H1 (cell line): ENCODE measurements around the gene RIPOR2. TPM values are rescaled to one million over a fixed set of nuclear protein-coding genes. Genes with fewer than 3 reads are reported as not detected.

Experiments used
- CTCF ChIA-PET: fragments of 300-600 bp; sonication (Branson Sonifier 250); formaldehyde crosslinking; loops from one replicate; lab custom pipeline; 2021; ENCODE audit not compliant: partially characterized antibody; lab: Charles Lee
- POLR2A ChIA-PET: fragments of 300-600 bp; sonication (Branson Sonifier 250); formaldehyde crosslinking; loops from one replicate; lab custom pipeline; 2021; ENCODE audit warnings: inconsistent platforms; ENCODE audit not compliant: partially characterized antibody; lab: Charles Lee
- DNase-seq, 2 experiments: peaks; one replicate each; pipeline versions ENCODE4 v3.0.0 to v3.0.0-alpha.2; 2010 to 2022; ENCODE audit warnings: low spot score in 2 of 2, low read depth in 1 of 2, mixed read lengths in 1 of 2
- FAIRE-seq: peaks from 2 replicates; lab custom pipeline; 2011; peaks lifted over from hg19 to GRCh38; lab: Jason Lieb, UNC
- H2AFZ ChIP-seq: 2 replicates; pipeline ENCODE4 v1.8.1; 2012; ENCODE audit warnings: low read length, inconsistent platforms
- H2AK5ac ChIP-seq: 2 replicates; pipeline ENCODE4 v1.6.1; 2013; ENCODE audit warnings: low read depth, low read length
- H2BK120ac ChIP-seq: replicated peaks from 2 replicates; pipeline ENCODE3; 2013; ENCODE audit warnings: low read depth, low read length, inconsistent platforms
- H2BK12ac ChIP-seq: 2 replicates; pipeline ENCODE4 v1.6.1; 2013; ENCODE audit warnings: low read depth, low read length
- H2BK15ac ChIP-seq: 2 replicates; pipeline ENCODE4 v1.6.1; 2013; ENCODE audit warnings: low read length
- H2BK20ac ChIP-seq: 2 replicates; pipeline ENCODE4 v1.6.1; 2013; ENCODE audit warnings: low read length
- H2BK5ac ChIP-seq: 2 replicates; pipeline ENCODE4 v1.6.1; 2013; ENCODE audit warnings: low read depth, low read length
- H3K14ac ChIP-seq: 2 replicates; pipeline ENCODE4 v1.6.1; 2013; ENCODE audit warnings: inconsistent platforms; ENCODE audit not compliant: insufficient read length
- H3K18ac ChIP-seq: 2 replicates; pipeline ENCODE4 v1.6.1; 2013; ENCODE audit warnings: low read length; ENCODE audit errors: extremely low read depth
- H3K23ac ChIP-seq: 2 replicates; pipeline ENCODE4 v1.6.1; 2013; ENCODE audit warnings: inconsistent platforms; ENCODE audit not compliant: insufficient read length
- H3K23me2 ChIP-seq: 2 replicates; pipeline ENCODE4 v1.6.1; 2013; ENCODE audit warnings: low read depth, low read length
- H3K27ac ChIP-seq: 2 replicates; pipeline ENCODE4 v1.6.1; 2011; ENCODE audit warnings: low read depth, low read length, inconsistent platforms
- H3K27me3 ChIP-seq, 4 experiments: replicated peaks in 1 of 4; 1 replicate in 1 of 4; 2 replicates in 3 of 4; pipeline versions ENCODE4 v1.6.1 to v1.8.1; 2011 to 2013; ENCODE audit warnings: low read length in 3 of 4, mild to moderate bottlenecking in 3 of 4, inconsistent platforms in 2 of 4, mixed read lengths in 2 of 4, moderate library complexity in 1 of 4; ENCODE audit not compliant: control insufficient read depth in 3 of 4, insufficient read depth in 3 of 4; ENCODE audit errors: extremely low read depth in 1 of 4
- H3K36me3 ChIP-seq, 4 experiments: 2 replicates each; pipeline versions ENCODE4 v1.6.1 to v1.8.1; 2011 to 2013; ENCODE audit warnings: mild to moderate bottlenecking in 4 of 4, low read length in 3 of 4, moderate library complexity in 2 of 4, control low read depth in 1 of 4, inconsistent platforms in 1 of 4; ENCODE audit not compliant: insufficient read depth in 4 of 4, control insufficient read depth in 2 of 4
- H3K4ac ChIP-seq: replicated peaks from 2 replicates; pipeline ENCODE3; 2013; ENCODE audit warnings: low read length, low read depth, mixed read lengths, inconsistent platforms; ENCODE audit not compliant: insufficient read length
- H3K4me1 ChIP-seq, 4 experiments: replicated peaks in 1 of 4; 1 replicate in 1 of 4; 2 replicates in 3 of 4; pipeline versions ENCODE4 v1.6.1 to v1.8.1; 2011 to 2013; ENCODE audit warnings: low read length in 3 of 4, inconsistent platforms in 2 of 4, mixed read lengths in 1 of 4; ENCODE audit not compliant: insufficient read depth in 4 of 4, control insufficient read depth in 3 of 4
- H3K4me2 ChIP-seq, 2 experiments: 2 replicates each; pipeline versions ENCODE4 v1.6.1 to v1.8.1; 2011 to 2013; ENCODE audit warnings: low read depth in 2 of 2, low read length in 2 of 2, control low read depth in 1 of 2, inconsistent platforms in 1 of 2, mild to moderate bottlenecking in 1 of 2; ENCODE audit not compliant: insufficient read depth in 1 of 2
- H3K4me3 ChIP-seq, 4 experiments: fragments of 200-600, 300-600 bp in 1 of 4; sonication (generic), shearing (Covaris generic), sonication (Bioruptor Twin) in 1 of 4; 2 replicates each; pipeline versions ENCODE4 v1.5.1 to v1.8.1; 2011 to 2016; ENCODE audit warnings: low read length in 4 of 4, low read depth in 3 of 4, control low read depth in 2 of 4, inconsistent platforms in 2 of 4, mild to moderate bottlenecking in 2 of 4, mixed read lengths in 1 of 4, moderate library complexity in 1 of 4; ENCODE audit not compliant: insufficient read depth in 2 of 4; ENCODE audit errors: extremely low read depth in 1 of 4
- H3K56ac ChIP-seq: replicated peaks from 2 replicates; pipeline ENCODE3; 2013; ENCODE audit warnings: low read depth, mild to moderate bottlenecking, mixed read lengths, low read length, inconsistent platforms; ENCODE audit not compliant: insufficient read length
- H3K79me1 ChIP-seq: 2 replicates; pipeline ENCODE4 v1.6.1; 2013; ENCODE audit warnings: low read depth, low read length, control low read depth
- H3K79me2 ChIP-seq, 2 experiments: 2 replicates each; pipeline versions ENCODE4 v1.6.1 to v1.8.1; 2012 to 2013; ENCODE audit warnings: low read length in 2 of 2, mild to moderate bottlenecking in 2 of 2, inconsistent platforms in 1 of 2; ENCODE audit not compliant: insufficient read depth in 2 of 2, control insufficient read depth in 1 of 2
- H3K9ac ChIP-seq, 4 experiments: replicated peaks in 1 of 4; 1 replicate in 1 of 4; 2 replicates in 3 of 4; pipeline versions ENCODE4 v1.6.1 to v1.8.1; 2011 to 2013; ENCODE audit warnings: low read depth in 3 of 4, low read length in 3 of 4, control low read depth in 2 of 4, mild to moderate bottlenecking in 2 of 4, moderate library complexity in 2 of 4, inconsistent platforms in 1 of 4; ENCODE audit errors: extremely low read depth in 1 of 4
- H3K9me3 ChIP-seq, 2 experiments: 2 replicates each; pipeline versions ENCODE4 v1.6.1 to v1.8.1; 2012 to 2013; ENCODE audit warnings: mild to moderate bottlenecking in 2 of 2, moderate library complexity in 2 of 2, control low read depth in 1 of 2, inconsistent platforms in 1 of 2, low read depth in 1 of 2, low read length in 1 of 2, mixed read lengths in 1 of 2; ENCODE audit not compliant: insufficient read depth in 2 of 2
- H4K20me1 ChIP-seq, 2 experiments: replicated peaks in 1 of 2; 2 replicates each; pipeline versions ENCODE3 to v1.8.1; 2011 to 2013; ENCODE audit warnings: inconsistent platforms in 2 of 2, low read length in 2 of 2, mild to moderate bottlenecking in 1 of 2; ENCODE audit not compliant: insufficient read depth in 2 of 2, control insufficient read depth in 1 of 2
- H4K5ac ChIP-seq: 2 replicates; pipeline ENCODE4 v1.6.1; 2013; ENCODE audit warnings: low read length, low read depth, mixed read lengths, inconsistent platforms; ENCODE audit not compliant: insufficient read length
- H4K8ac ChIP-seq: 2 replicates; pipeline ENCODE4 v1.8.0; 2013; ENCODE audit warnings: mild to moderate bottlenecking, moderate library complexity, low read length, inconsistent platforms; ENCODE audit not compliant: insufficient read depth; ENCODE audit errors: extremely low read depth
- H4K91ac ChIP-seq: replicated peaks from 2 replicates; pipeline ENCODE3; 2013; ENCODE audit warnings: low read length, mixed read lengths, inconsistent platforms; ENCODE audit not compliant: insufficient read length
- CBX5 ChIP-seq: fragments of 300-800, 300-1000 bp; sonication (generic); IDR thresholded peaks from 2 replicates; pipeline ENCODE4 v1.7.1; 2016; ENCODE audit warnings: antibody characterized with exemption, low read length, low read depth
- HDAC2 ChIP-seq, 2 experiments: fragments of 300-600 bp in 1 of 2; sonication (generic) in 1 of 2; IDR thresholded peaks; 2 replicates each; pipeline ENCODE4 v1.6.1; 2011 to 2012; ENCODE audit warnings: low read depth in 2 of 2, low read length in 2 of 2, mild to moderate bottlenecking in 2 of 2, moderate library complexity in 2 of 2, borderline replicate concordance in 1 of 2, inconsistent platforms in 1 of 2
- HDAC6 ChIP-seq: IDR thresholded peaks from one replicate; pipeline ENCODE4 v1.7.1; 2012; ENCODE audit warnings: low read depth, mild to moderate bottlenecking, inconsistent platforms, low read length, moderate library complexity
- MAFK ChIP-seq: IDR thresholded peaks from 2 replicates; pipeline ENCODE4 v1.6.1; 2012; ENCODE audit warnings: low read depth, mild to moderate bottlenecking, improper control_type of control experiment, low read length
- SAP30 ChIP-seq: fragments of 300-600 bp; sonication (generic); IDR thresholded peaks from 2 replicates; pipeline ENCODE4 v1.7.1; 2012; ENCODE audit warnings: low read length, moderate library complexity, mild to moderate bottlenecking, inconsistent platforms; ENCODE audit not compliant: insufficient read depth, insufficient replicate concordance
- SP1 ChIP-seq: IDR thresholded peaks from 2 replicates; pipeline ENCODE4 v1.6.1; 2011; ENCODE audit warnings: low read depth, low read length
- SP4 ChIP-seq: IDR thresholded peaks from 2 replicates; pipeline ENCODE4 v1.6.1; 2012; ENCODE audit warnings: low read length, inconsistent platforms
- WGBS, 2 experiments: shearing (Covaris generic) in 1 of 2; methylation state at CpG; one replicate each; pipeline versions ENCODE4 v1.1.6 to v1.1.7; 2013 to 2015; ENCODE audit warnings: low lambda C conversion rate in 2 of 2, mixed read lengths in 2 of 2, inconsistent platforms in 1 of 2, low coverage in 1 of 2, missing lambda C conversion rate in 1 of 2; ENCODE audit not compliant: insufficient replicate concordance in 2 of 2, insufficient coverage in 1 of 2, insufficient read length in 1 of 2; ENCODE audit errors: extremely low coverage in 1 of 2, missing lambda C conversion rate in 1 of 2; 5-methylcytosine and 5-hydroxymethylcytosine counted together
- polyA plus RNA-seq, 7 experiments: library from polyadenylated mRNA; depleted of rRNA in 3 of 7; stranded (reverse) in 5 of 7; unstranded in 2 of 7; fragments of >200 nt in 5 of 7; fragments of 200-250 nt in 2 of 7; gene quantifications; 1 replicate in 5 of 7; 2 replicates in 1 of 7; 4 replicates in 1 of 7; pipeline versions ENCODE4 v1.2.1 to v1.2.3, GENCODE V29; 2011 to 2013; ENCODE audit warnings: missing spikeins in 2 of 7, mixed read lengths in 2 of 7
- total RNA-seq: library from RNA; stranded (reverse); fragmentation: NEBNext Ultra II Directional; extraction: Animal tissue kit (Norgen Biotek cat#: 25700); gene quantifications from 2 replicates; pipeline ENCODE4 v1.2.1, GENCODE V29; 2021
- TF ChIP-seq, protein P1 (sequence below): IDR thresholded peaks from 2 replicates; pipeline ENCODE4 v1.6.1; 2012; ENCODE audit warnings: low read length, inconsistent platforms

RIPOR2 gene
- total and polyA plus RNA-seq, 2 of the 8 experiments (the other 6 are each of a cell fraction or from before 2014, with no cell fraction given): 16.7 to 45.6 TPM

DNA sequence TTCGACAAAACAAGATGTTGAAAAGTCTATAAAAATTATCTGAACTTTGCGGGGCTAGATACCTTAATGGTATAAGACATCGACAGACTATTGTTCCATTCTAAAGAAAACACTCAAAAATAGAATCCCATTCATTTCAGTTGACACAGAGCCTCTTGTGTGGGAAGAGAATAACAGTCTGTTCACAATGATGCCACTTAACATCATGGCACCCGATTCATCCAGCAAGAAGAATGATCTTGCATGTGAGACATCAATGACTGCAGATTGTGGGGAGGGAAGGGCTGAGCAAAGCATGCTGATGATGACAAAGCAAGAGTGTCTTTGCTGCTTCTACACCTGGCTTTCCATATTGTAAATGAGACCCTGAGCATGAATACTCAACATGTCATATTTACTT, 87.3 kb downstream of the RIPOR2 start:
- Histone ChIP-seq H3K4me2 (no peak overlapping the region), H3K9ac (no peak overlapping the region), H4K20me1 (no peaks in the 10 kb centered on the region), H3K4ac (no peak overlapping the region), H4K5ac (no peak overlapping the region), H3K27me3 (no peaks in the 10 kb centered on the region), H2AK5ac (no peak overlapping the region), H3K79me2 (no peaks in the 10 kb centered on the region), H3K56ac (no peak overlapping the region), H2BK12ac (no peak overlapping the region), H3K23ac (no peak overlapping the region), H4K8ac (no peak overlapping the region), H3K4me3 (no peak overlapping the region), H2AFZ (no peak overlapping the region), H3K18ac (no peak overlapping the region), H2BK20ac (no peak overlapping the region), H3K23me2 (no peaks in the 10 kb centered on the region), H2BK15ac (no peak overlapping the region), H3K36me3 (peaks cover 2 to 31% (median 4%) of the 10 kb centered on the region in 4 experiments; a peak in 4 of 8 replicates), H3K9me3 (no peaks in the 10 kb centered on the region), H3K14ac (no peak overlapping the region), H2BK5ac (no peak overlapping the region), H3K4me1 (no peaks in the 10 kb centered on the region), H3K79me1 (no peaks in the 10 kb centered on the region; the same call in 1 of the 2 replicates), H4K91ac (no peak overlapping the region), H3K27ac (no peak overlapping the region), H2BK120ac (no peak overlapping the region)
- FAIRE-seq (no peak), DNase-seq (no peak)
- WGBS, 2 experiments: 93% methylated on average over 4 of the region's 4 CpGs; no CpG with 5 or more reads in 1 of the 2 experiments
- TF ChIP-seq SAP30 (no peak), CBX5 (no peak), SP4 (no peak), HDAC2 (IDR thresholded peaks at IDR 0.05; ENCODE audit: borderline replicate concordance in 1 of 2, low read depth in 2 of 2, low read length in 2 of 2) (no peak), HDAC6 (no peak), SP1 (no peak), MAFK (no peak)
- TF ChIP-seq, protein P1, sequence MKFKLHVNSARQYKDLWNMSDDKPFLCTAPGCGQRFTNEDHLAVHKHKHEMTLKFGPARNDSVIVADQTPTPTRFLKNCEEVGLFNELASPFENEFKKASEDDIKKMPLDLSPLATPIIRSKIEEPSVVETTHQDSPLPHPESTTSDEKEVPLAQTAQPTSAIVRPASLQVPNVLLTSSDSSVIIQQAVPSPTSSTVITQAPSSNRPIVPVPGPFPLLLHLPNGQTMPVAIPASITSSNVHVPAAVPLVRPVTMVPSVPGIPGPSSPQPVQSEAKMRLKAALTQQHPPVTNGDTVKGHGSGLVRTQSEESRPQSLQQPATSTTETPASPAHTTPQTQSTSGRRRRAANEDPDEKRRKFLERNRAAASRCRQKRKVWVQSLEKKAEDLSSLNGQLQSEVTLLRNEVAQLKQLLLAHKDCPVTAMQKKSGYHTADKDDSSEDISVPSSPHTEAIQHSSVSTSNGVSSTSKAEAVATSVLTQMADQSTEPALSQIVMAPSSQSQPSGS: no peak
- ChIA-PET CTCF (interaction anchor here (0.9 to 4.0 kb wide), 4 partner anchors 9 to 222 kb away, joined by 3 to 23 read pairs (median 3); no protein-coding TSS in a partner anchor), POLR2A (no interaction called here)
